GM23338 (cell line): ENCODE measurements around the gene CTNND2.

Source experiments
- EZH2 ChIP-seq: fragments of 200-600 bp; sonication (generic); IDR thresholded peaks from one replicate; pipeline ENCODE4 v1.8.0; 2017; ENCODE audit warnings: antibody characterized with exemption, mild to moderate bottlenecking, low read depth; ENCODE audit not compliant: unreplicated experiment
- JUNB ChIP-seq: IDR thresholded peaks from one replicate; pipeline ENCODE4 v1.6.1; 2016; ENCODE audit warnings: antibody characterized with exemption; ENCODE audit not compliant: unreplicated experiment

DNA sequence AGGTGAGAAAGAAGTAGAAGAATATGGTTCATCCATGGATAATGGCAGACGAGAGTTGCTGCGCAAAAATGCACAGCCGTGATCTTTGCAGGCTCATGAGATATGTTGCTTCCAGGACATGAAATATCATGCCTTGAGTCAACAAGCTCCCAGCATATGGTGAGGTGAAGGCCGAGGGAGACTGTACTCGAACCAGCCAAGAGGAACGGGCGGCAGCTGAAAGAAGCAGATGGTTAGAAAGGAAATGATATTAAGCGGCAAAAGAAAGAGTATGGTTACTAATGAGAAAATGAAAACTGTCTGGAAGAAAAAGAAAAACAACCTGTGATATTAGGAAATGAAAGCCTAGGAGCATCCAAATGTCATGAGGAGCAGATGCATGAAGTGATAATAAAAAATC lies 798.5 kb downstream of the CTNND2 start:
- TF ChIP-seq EZH2 (no peak), JUNB (no peak)
